Fibroblast of lung (primary cell): ENCODE data around the gene TLR8.

Experiments used
- CTCF ChIP-seq, 2 donors: IDR thresholded peaks in 1 of 2; conservative IDR thresholded peaks in 1 of 2; 1 replicate in 1 of 2; 2 replicates in 1 of 2; pipeline ENCODE4 v1.5.1; 2011 to 2012; ENCODE audit warnings: low read length in 2 of 2, control low read depth in 1 of 2, inconsistent platforms in 1 of 2, low read depth in 1 of 2, mild to moderate bottlenecking in 1 of 2
- EZH2 ChIP-seq: IDR thresholded peaks from 2 replicates; pipeline ENCODE4 v1.5.1; 2012; ENCODE audit warnings: low read length, control low read depth, mild to moderate bottlenecking; ENCODE audit errors: missing control alignments

GRCh38 chrX:12874581-12874980 is 31.8 kb upstream of the TLR8 start:
- TF ChIP-seq EZH2 = no peak
- TF ChIP-seq CTCF (conservative IDR thresholded peaks at IDR 0.05 in 1 of 2, IDR thresholded peaks at IDR 0.05 in 1 of 2; ENCODE audit: low read depth in 1 of 2, low read length in 2 of 2) = no peak
